8988T (cell line): ENCODE measurements around the gene ZNF566.
"Not testable (repeated sequence)": the region's sequence is repeated elsewhere in the genome, so short reads cannot be mapped to it uniquely, and the experiment has no call there.

Experiments
- DNase-seq: peaks from one replicate; pipeline ENCODE4 v3.0.0; 2011

The ZNF566 gene

GRCh38 chr19:36489118-36489919, at the start of gene ZNF566:
Gene ZNF566, minus strand, starts transcription at chr19:36489561. Its CDS starts 13,004 bp downstream, at chr19:36476557.
- DNase-seq, result peak; percentile 100

DNA sequence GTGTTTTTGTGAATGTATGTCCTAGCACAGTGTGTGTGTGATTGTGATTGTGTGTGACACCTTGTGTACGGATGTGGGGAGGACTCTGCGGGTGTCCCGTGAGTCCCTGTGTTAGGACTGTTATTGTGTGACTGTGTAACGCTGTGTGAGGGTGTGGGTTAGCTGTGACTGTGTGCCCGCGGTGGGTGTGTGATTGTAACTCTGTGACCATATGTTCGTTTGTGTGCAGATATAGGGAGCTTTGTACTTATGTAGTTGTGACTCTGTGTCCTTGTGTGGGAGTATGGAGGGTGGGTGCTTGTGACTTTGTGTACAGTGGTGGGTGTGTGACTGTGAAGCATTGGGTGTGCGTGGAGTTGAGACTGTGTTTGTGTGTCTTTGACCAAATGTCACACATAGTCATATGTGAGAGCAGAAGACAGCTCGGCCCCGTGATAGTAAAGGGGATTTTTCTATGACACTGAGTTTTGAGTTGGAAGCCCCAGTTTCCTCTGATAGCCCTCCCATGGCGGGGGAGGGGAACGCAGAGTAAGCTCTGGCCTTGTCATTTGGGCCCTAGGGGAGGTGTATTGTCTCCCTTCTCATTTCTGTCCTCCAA, 39.7 kb upstream of the ZNF566 start:
- DNase-seq, result peak; percentile 27

DNA sequence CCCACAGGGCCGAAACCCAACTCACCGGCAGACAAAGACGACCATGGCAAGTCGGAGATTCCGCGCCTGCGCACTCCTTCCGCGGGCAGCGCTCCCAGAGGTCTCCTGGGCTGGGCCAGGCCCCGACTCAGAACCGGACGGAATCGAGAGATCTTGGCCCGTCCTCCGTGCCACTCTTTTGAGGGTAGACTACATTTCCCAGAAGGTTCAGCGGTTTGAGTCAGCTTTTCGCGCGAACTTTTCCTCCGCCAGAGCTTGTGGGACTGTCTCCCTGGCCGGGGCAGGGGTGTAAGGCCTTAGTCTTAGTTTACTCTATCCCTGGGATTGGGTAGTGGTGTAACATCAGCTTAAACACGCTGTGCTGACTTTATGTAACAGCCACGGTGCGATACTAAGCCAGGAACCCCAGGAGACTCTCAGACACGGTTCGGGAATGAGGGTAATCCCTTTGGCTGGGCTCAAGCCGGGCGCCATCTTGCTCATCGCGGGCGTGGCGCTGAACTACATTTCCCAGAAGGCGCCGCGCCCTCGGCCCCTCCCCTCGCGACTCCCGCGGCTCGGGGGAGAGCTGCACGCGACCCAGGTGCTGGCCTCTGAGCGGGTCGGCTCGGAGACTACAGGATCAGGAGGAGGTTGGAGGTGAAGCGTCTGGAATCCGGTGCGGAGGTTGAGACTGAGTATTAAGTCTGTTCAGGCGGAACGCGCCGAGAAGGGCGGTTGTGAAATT, 39.0 kb upstream of the ZNF566 start, which contains the start of gene ZNF260:
TSS of gene ZNF260 (minus strand) at position 78 of the 727 bp plus-strand sequence. CDS start 13,033 bp downstream, outside the sequence.
- DNase-seq, result peak; percentile 93

DNA sequence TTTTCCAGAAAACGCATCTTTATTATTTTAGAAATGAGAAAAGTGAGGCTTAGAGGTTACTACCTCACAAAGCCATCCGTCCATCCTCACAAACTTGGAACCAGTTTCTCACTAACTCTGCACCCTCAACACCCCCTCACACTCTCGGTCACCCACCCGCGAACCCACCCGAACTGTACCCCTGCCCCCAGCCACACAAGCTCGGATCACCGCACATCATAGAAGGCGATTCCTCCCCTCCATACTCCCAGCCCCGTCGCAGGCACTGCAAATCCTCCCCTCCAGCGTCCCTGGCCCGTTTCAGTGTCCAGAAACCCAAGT, 38.5 kb upstream of the ZNF566 start:
- DNase-seq, result no peak

GRCh38 chr19:36527341-36527740, 38.0 kb upstream of the ZNF566 start:
- DNase-seq, result no peak

- DNase-seq, result no peak
Observed at GRCh38 chr19:36526581-36526980, 37.2 kb upstream of the ZNF566 start.

DNA sequence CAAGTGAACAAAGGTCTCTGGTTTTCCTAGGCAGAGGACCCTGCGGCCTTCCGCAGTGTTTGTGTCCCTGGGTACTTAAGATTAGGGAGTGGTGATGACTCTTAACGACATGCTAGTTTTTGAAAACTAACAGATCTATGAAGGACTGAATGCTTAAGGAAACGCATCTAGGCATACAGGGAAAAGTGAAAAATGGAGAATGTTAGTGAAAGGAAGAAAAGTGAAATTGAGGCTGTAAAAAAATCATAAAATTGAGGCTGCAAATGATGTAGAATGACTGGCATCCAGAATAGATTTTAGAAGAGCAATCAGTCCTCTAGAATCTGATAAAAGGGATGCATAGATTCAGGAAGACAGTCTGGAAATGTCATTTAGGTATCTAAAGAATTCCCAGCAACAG, 35.3 kb upstream of the ZNF566 start:
- DNase-seq, result no peak

DNA sequence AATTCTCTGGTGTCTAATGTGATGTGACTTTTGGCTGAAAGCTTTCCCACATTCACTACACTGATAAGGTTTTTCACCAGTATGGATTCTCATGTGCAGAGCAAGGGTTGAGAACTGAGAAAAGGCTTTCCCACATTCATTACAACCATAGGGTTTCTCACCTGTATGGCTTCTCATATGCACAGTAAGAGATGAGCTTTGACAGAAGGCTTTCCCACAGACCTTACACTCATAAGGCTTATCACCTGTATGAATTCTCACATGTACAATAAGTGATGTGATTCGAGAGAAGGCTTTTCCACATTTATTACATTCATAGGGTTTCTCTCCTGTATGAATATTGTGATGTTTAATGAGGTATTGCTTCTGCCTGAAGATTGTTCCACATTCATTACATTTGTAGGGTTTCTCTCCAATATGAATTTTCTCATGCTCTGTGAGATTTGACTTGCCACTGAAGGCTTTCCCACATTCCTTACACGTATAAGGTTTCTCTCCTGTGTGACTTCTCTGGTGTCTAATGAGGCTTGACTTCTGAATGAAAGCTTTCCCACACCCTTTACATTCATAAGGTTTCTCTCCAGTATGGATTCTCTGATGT, 24.8 kb upstream of the ZNF566 start:
- DNase-seq, result no peak

- DNase-seq, result no peak
Observed at GRCh38 chr19:36508325-36508724, 19.0 kb upstream of the ZNF566 start.

GRCh38 chr19:36501973-36502372, 12.6 kb upstream of the ZNF566 start:
- no peak for DNase-seq

GRCh38 chr19:36497001-36497400, 7.6 kb upstream of the ZNF566 start:
- DNase-seq, result no peak

GRCh38 chr19:36492689-36493453, 3.5 kb upstream of the ZNF566 start:
- DNase-seq, result peak; percentile 87

- not testable (repeated sequence) for DNase-seq
Observed at GRCh38 chr19:36490846-36491245, 1.5 kb upstream of the ZNF566 start.

- DNase-seq, result peak; percentile 98
Observed at GRCh38 chr19:36489920-36490415, 607 bp upstream of the ZNF566 start.

- DNase-seq, result peak; percentile 59
Observed at GRCh38 chr19:36488846-36489117, 579 bp downstream of the ZNF566 start.

- DNase-seq, result no peak
Observed at GRCh38 chr19:36488118-36488845, 1.1 kb downstream of the ZNF566 start.

GRCh38 chr19:36483653-36484052, 5.7 kb downstream of the ZNF566 start:
- DNase-seq, result no peak

- no peak for DNase-seq
Observed at GRCh38 chr19:36482876-36483275, 6.5 kb downstream of the ZNF566 start.

- DNase-seq, result no peak
Observed at GRCh38 chr19:36460046-36460445, 29.3 kb downstream of the ZNF566 start.

DNA sequence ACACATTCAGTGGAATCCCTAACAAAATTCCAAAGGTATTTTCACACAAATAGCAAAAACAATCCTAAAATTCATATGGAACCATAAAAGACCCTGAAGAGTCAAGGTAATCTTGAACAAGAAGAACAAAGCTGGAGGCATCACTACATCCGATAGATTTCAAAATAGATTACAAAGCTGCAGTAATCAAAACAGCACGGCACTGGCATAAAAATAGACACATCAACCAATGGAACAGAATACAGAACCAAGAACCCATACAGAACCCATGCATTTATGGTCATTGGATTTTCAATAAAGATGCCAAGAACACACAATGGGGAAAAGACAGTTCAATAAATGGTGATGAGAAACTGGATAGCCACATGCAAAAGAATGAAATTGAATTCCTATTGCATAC, 32.5 kb downstream of the ZNF566 start:
- DNase-seq, result no peak

- DNase-seq, result no peak
Observed at GRCh38 chr19:36449059-36449670, 40.2 kb downstream of the ZNF566 start.

- no peak for DNase-seq
Observed at GRCh38 chr19:36441339-36441738, 48.0 kb downstream of the ZNF566 start.
